GM23338 (cell line): ENCODE results near the gene USP37.

Experiments used
- CTCF ChIP-seq, 2 experiments: fragments of 200-600 bp in 1 of 2; sonication (generic) in 1 of 2; conservative IDR thresholded peaks; 2 replicates each; pipeline versions ENCODE4 v1.5.1 to v1.6.1; 2016 to 2017; ENCODE audit warnings: antibody characterized with exemption in 2 of 2, low read depth in 2 of 2, mild to moderate bottlenecking in 2 of 2, moderate library complexity in 1 of 2
- EZH2 ChIP-seq: fragments of 200-600 bp; sonication (generic); IDR thresholded peaks from one replicate; pipeline ENCODE4 v1.8.0; 2017; ENCODE audit warnings: antibody characterized with exemption, mild to moderate bottlenecking, low read depth; ENCODE audit not compliant: unreplicated experiment

- TF ChIP-seq CTCF (conservative IDR thresholded peaks at IDR 0.05; ENCODE audit: low read depth in 2 of 2): no peak
- no peak for TF ChIP-seq EZH2
Observed at GRCh38 chr2:218471036-218471435, 97.1 kb downstream of the USP37 start.
